Uterus (tissue), 4 donors: Measurements from ENCODE around the gene ASIC4. TPM values are rescaled to one million over a fixed set of nuclear protein-coding genes. Genes with fewer than 3 reads are reported as not detected.
A peak's percentile ranks its signal among the peaks of the same experiment; 100 is the strongest.

ENCODE experiments used
- DNase-seq, 2 donors: peaks; one replicate each; pipeline ENCODE4 v3.0.0-alpha.2; 2019 to 2020
- H3K27ac ChIP-seq, 2 donors: fragments of 200-600 bp; sonication (generic); 1 replicate in 1 of 2; 2 replicates in 1 of 2; pipeline ENCODE4 v1.5.1; 2016 to 2018
- H3K27me3 ChIP-seq, 2 donors: fragments of 200-600 bp; sonication (generic); one replicate each; pipeline ENCODE4 v1.5.1; 2018 to 2019; ENCODE audit warnings: control low read depth in 1 of 2
- H3K36me3 ChIP-seq, 2 donors: fragments of 200-600 bp; sonication (generic); one replicate each; pipeline ENCODE4 v1.5.1; 2019; ENCODE audit warnings: control low read depth in 1 of 2
- H3K4me1 ChIP-seq, 2 donors: fragments of 200-600 bp; sonication (generic); one replicate each; pipeline ENCODE4 v1.5.1; 2018 to 2019; ENCODE audit warnings: control low read depth in 1 of 2
- H3K4me3 ChIP-seq, 2 donors: fragments of 200-600 bp; sonication (generic); 1 replicate in 1 of 2; 2 replicates in 1 of 2; pipeline ENCODE4 v1.5.1; 2018 to 2019; ENCODE audit warnings: mild to moderate bottlenecking in 1 of 2
- H3K9me3 ChIP-seq, 2 donors: fragments of 200-600 bp; sonication (generic); one replicate each; pipeline ENCODE4 v1.5.1; 2019; ENCODE audit warnings: control low read depth in 1 of 2
- POLR2A ChIP-seq, 2 donors: fragments of 450-650 bp; IDR thresholded peaks; one replicate each; pipeline ENCODE4 v1.6.1; 2016; ENCODE audit warnings: antibody characterized with exemption in 2 of 2, mild to moderate bottlenecking in 1 of 2, moderate library complexity in 1 of 2
- intact Hi-C: fragments of 100-400 bp; cut with DNase I; formaldehyde crosslinking; loops from one replicate; pipeline ENCODE4 v1.15.1; 2023; ENCODE audit warnings: low total_unique reads
- total RNA-seq, 4 donors: library from RNA; depleted of rRNA in 3 of 4; stranded (reverse); fragments of >200 nt in 3 of 4; gene quantifications; one replicate each; pipeline versions ENCODE4 v1.1.0 to v1.2.4, GENCODE V29; 2014 to 2023
- TF ChIP-seq, protein P1 (sequence below), 4 experiments: fragments of 200-600 bp in 2 of 4; fragments of 450-650 bp in 2 of 4; sonication (generic) in 2 of 4; IDR thresholded peaks; one replicate each; pipeline ENCODE4 v1.5.1; 2016 to 2019; ENCODE audit warnings: antibody characterized with exemption in 4 of 4, mild to moderate bottlenecking in 2 of 4, moderate library complexity in 1 of 4
- donor health status: DM: yes; HTN: yes; CAD: no.

Gene ASIC4, protein sequence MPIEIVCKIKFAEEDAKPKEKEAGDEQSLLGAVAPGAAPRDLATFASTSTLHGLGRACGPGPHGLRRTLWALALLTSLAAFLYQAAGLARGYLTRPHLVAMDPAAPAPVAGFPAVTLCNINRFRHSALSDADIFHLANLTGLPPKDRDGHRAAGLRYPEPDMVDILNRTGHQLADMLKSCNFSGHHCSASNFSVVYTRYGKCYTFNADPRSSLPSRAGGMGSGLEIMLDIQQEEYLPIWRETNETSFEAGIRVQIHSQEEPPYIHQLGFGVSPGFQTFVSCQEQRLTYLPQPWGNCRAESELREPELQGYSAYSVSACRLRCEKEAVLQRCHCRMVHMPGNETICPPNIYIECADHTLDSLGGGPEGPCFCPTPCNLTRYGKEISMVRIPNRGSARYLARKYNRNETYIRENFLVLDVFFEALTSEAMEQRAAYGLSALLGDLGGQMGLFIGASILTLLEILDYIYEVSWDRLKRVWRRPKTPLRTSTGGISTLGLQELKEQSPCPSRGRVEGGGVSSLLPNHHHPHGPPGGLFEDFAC
- total RNA-seq: under 1 TPM in 2 of 4 donors, not detected in 2; 0.21 to 0.30 TPM

DNA sequence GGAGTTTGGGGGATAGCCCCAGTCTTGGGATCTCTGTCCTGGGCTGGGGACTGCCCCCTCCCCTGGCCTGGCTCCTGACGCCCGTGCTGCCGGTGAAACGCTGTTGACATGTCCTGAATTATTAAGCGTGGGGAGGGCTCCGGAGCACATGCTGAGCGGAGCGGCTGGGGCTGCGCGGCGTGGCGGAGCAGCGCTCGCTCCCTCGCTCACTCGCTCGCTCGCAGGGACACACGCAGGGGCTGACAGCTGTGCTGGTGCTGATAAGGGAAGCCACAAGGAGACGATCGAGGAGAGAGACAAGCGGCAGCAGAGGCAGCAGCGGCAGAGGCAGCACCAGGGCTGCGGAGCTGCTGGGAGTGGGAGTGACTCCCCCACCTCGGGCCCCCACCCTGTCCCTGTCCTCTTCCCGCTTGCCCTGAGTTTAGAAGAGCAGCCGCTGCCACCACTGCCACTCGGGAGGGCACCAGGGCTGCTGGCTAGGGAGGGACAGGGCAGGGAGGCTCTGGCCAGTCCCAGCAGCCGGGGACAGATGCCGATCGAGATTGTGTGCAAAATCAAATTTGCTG, at the start of gene ASIC4:
TSS of gene ASIC4 (plus strand) at position 287 of the 566 bp plus-strand sequence. CDS start at position 530, 243 bp downstream.
- no peak within 1 kb of the TSS for H3K27ac ChIP-seq
- H3K9me3 ChIP-seq: no peaks in the 10 kb centered on the region
- peaks cover 0 to 7% of the 10 kb centered on the region in 2 donors for H3K4me1 ChIP-seq
- H3K27me3 ChIP-seq: no peaks in the 10 kb centered on the region
- H3K36me3 ChIP-seq: no peaks in the 10 kb centered on the region
- H3K4me3 ChIP-seq: no peak within 1 kb of the TSS
- intact Hi-C loops: no loop called here
- TF ChIP-seq, protein P1, sequence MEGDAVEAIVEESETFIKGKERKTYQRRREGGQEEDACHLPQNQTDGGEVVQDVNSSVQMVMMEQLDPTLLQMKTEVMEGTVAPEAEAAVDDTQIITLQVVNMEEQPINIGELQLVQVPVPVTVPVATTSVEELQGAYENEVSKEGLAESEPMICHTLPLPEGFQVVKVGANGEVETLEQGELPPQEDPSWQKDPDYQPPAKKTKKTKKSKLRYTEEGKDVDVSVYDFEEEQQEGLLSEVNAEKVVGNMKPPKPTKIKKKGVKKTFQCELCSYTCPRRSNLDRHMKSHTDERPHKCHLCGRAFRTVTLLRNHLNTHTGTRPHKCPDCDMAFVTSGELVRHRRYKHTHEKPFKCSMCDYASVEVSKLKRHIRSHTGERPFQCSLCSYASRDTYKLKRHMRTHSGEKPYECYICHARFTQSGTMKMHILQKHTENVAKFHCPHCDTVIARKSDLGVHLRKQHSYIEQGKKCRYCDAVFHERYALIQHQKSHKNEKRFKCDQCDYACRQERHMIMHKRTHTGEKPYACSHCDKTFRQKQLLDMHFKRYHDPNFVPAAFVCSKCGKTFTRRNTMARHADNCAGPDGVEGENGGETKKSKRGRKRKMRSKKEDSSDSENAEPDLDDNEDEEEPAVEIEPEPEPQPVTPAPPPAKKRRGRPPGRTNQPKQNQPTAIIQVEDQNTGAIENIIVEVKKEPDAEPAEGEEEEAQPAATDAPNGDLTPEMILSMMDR (IDR thresholded peaks at IDR 0.05): no peak
- TF ChIP-seq POLR2A (IDR thresholded peaks at IDR 0.05): no peak
- no peak for DNase-seq

DNA sequence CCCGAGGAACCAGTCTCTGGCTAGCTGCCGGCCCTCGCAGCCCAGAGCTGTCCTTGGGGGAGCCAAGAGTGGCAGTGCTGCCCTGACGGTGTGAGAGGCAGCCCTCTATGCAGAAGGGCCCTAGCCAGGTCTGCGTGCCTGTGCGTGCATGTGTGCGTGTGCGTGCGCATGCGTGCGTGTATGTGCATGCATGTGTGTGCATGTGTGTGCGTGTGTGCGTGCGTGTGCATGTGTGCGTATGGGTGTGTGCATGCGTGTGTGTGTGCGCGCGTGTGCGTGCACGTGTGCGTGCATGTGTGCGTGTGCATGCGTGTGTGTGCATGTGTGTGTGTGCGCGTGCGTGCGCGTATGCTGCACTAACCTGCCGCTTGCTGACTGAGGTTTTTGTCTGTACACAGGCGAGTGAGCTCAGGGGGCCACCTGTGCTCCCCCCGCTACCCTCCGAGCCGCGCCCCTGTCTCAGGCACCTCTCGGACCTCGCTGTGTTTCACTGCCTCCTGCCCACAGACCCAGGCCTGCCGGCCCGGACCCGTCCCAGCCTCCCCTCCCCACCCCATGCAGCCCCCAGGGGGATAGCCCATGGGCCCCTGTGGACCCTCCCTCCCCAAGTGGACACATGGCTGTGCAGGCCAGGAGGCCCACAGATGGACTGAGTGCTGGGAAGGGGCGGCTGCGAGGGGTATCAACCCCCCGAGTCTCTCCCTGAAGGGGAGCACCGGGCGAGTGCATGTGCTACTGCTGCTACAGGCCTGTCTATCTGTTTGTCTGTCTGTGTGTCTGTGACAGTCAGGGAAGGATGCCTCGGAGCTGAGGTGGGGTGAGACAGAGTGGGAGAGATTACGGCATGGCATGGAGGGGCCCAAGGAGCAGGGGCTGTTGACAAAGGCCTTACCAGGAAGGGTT, 48.4 kb upstream of the ASIC4 start:
- peaks cover 0 to 5% of the 10 kb centered on the region in 2 donors for H3K4me1 ChIP-seq
- H3K9me3 ChIP-seq: no peaks in the 10 kb centered on the region
- no peak overlapping the region for H3K4me3 ChIP-seq
- H3K27me3 ChIP-seq: no peaks in the 10 kb centered on the region
- TF ChIP-seq POLR2A (IDR thresholded peaks at IDR 0.05): no peak
- TF ChIP-seq, protein P1 (IDR thresholded peaks at IDR 0.05): no peak
- H3K36me3 ChIP-seq: no peaks in the 10 kb centered on the region
- intact Hi-C loops: no loop called here
- no peak for DNase-seq
- H3K27ac ChIP-seq: peak overlapping the region; percentile 55 to 97

DNA sequence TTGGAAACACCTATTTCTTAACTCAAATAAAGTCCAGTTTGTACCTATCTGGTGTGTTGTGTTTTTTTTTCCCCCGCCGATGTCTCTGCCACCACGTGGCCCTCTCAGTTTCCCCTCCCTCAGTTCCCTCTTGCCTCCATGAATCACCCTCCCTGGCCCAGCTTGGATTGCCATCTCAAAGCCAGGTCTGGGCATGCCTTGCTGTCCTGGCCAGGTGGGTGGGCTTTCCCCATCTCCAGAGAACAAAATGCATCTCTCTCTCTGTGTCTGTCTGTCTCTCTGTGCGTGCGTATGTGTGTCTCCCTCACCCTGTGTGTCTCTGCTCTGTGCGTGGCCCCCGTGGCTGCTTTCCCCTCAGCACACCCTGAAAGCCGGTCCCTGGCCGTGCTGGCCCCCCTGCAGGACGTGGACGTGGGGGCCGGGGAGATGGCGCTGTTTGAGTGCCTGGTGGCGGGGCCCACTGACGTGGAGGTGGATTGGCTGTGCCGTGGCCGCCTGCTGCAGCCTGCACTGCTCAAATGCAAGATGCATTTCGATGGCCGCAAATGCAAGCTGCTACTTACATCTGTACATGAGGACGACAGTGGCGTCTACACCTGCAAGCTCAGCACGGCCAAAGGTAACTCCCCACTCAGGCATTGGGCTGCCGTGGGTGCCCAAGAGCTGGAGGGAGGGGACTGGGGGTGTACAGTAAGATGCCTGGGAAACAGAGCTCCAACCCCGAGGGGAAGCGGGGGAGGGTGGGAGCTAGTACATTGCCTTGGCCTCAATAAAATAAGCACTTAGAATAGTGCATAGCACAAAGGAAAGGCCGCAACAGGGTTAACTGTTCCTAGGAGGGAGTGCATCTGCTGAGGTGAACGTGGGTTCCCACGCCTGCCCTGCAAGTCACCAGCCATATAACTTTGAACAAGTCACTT, 47.2 kb upstream of the ASIC4 start:
- Histone ChIP-seq H3K27me3 (no peaks in the 10 kb centered on the region), H3K4me3 (no peak overlapping the region), H3K4me1 (peaks cover 0 to 5% of the 10 kb centered on the region in 2 donors), H3K9me3 (no peaks in the 10 kb centered on the region), H3K36me3 (no peaks in the 10 kb centered on the region), H3K27ac (peak overlapping the region; percentile 55 to 56)
- intact Hi-C loops: no loop called here
- no peak for TF ChIP-seq POLR2A (IDR thresholded peaks at IDR 0.05)
- TF ChIP-seq, protein P1 (IDR thresholded peaks at IDR 0.05): no peak
- DNase-seq: no peak

DNA sequence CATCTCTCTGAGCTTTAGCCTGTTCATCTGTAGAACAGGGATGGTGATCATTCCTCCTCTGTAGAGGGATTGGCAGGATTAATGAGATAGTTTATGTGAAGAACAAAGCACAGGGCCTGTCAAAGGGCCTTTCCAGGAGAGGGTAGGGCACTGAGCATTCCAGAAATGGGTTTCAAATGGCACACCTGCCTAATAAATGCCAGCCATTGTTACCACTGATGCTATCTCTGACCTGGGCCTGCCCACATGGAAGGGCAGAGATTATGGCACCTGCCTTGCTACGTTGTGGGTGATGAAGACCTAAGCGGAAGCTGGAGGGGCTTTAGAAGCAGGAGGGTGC, 46.6 kb upstream of the ASIC4 start:
- no peaks in the 10 kb centered on the region for H3K27me3 ChIP-seq
- H3K4me1 ChIP-seq: peaks cover 0 to 5% of the 10 kb centered on the region in 2 donors
- no peak for DNase-seq
- H3K9me3 ChIP-seq: no peaks in the 10 kb centered on the region
- H3K27ac ChIP-seq: no peak overlapping the region
- H3K36me3 ChIP-seq: no peaks in the 10 kb centered on the region
- no peak overlapping the region for H3K4me3 ChIP-seq
- intact Hi-C loops: no loop called here
- no peak for TF ChIP-seq POLR2A (IDR thresholded peaks at IDR 0.05)
- TF ChIP-seq, protein P1 (IDR thresholded peaks at IDR 0.05): no peak
